IMR-90 (cell line): ENCODE data around the gene NPY4R2. TPM values are rescaled to one million over a fixed set of nuclear protein-coding genes. Genes with fewer than 3 reads are reported as not detected.
"Not testable (repeated sequence)": the region's sequence is repeated elsewhere in the genome, so short reads cannot be mapped to it uniquely, and the experiment has no call there.

Experiments used
- ATAC-seq: fragments of 200-7000 bp; cut with Tn5 transposase; 2 replicates; pipeline ENCODE4 v1.9.1; 2020; ENCODE audit warnings: low read depth, mild to moderate bottlenecking, moderate library complexity
- BruUV-seq: library from RNA; stranded (reverse); fragments of 400-500 nt; replicated peaks from 2 replicates; lab custom pipeline; 2021; lab: Mats Ljungman, UMichigan
- CTCF ChIA-PET: fragments of 300-600 bp; formaldehyde crosslinking; extraction: SDS; loops from one replicate; lab custom pipeline; 2021; ENCODE audit warnings: antibody characterized with exemption; lab: Yijun Ruan, JAX
- POLR2A ChIA-PET: fragments of 300-600 bp; sonication (Branson Sonifier 250); formaldehyde crosslinking; loops from one replicate; lab custom pipeline; 2022; ENCODE audit warnings: antibody characterized with exemption; ENCODE audit not compliant: unreplicated experiment; lab: Charles Lee
- DNase-seq: peaks from one replicate; pipeline ENCODE4 v3.0.0; 2013
- H2AFZ ChIP-seq: replicated peaks from 2 replicates; pipeline ENCODE3; 2013; ENCODE audit warnings: low read length, mild to moderate bottlenecking; ENCODE audit not compliant: poor library complexity
- H2AK5ac ChIP-seq: 2 replicates; pipeline ENCODE4 v1.6.1; 2013; ENCODE audit warnings: low read depth, low read length, inconsistent platforms
- H2AK9ac ChIP-seq: replicated peaks from 2 replicates; pipeline ENCODE3; 2013; ENCODE audit warnings: mild to moderate bottlenecking, low read depth, low read length, moderate library complexity; ENCODE audit not compliant: poor library complexity
- H2BK120ac ChIP-seq: 2 replicates; pipeline ENCODE4 v1.6.1; 2013; ENCODE audit warnings: low read depth, low read length, inconsistent platforms
- H2BK15ac ChIP-seq: 3 replicates; pipeline ENCODE4 v1.6.1; 2013; ENCODE audit warnings: low read depth, low read length, inconsistent platforms
- H2BK20ac ChIP-seq: 2 replicates; pipeline ENCODE4 v1.6.1; 2013; ENCODE audit warnings: low read depth, mild to moderate bottlenecking, inconsistent platforms, low read length, moderate library complexity
- H2BK5ac ChIP-seq: 2 replicates; pipeline ENCODE4 v1.6.1; 2013; ENCODE audit warnings: mild to moderate bottlenecking, low read depth, low read length, inconsistent platforms; ENCODE audit not compliant: poor library complexity, severe bottlenecking
- H3K14ac ChIP-seq: replicated peaks from 2 replicates; pipeline ENCODE4 v1.6.1; 2013; ENCODE audit warnings: low read depth, low read length, inconsistent platforms
- H3K18ac ChIP-seq: 2 replicates; pipeline ENCODE4 v1.6.1; 2013; ENCODE audit warnings: low read depth, low read length, control low read depth
- H3K23ac ChIP-seq: 2 replicates; pipeline ENCODE4 v1.6.1; 2013; ENCODE audit warnings: low read depth, low read length, inconsistent platforms
- H3K27ac ChIP-seq: 2 replicates; pipeline ENCODE4 v1.5.1; 2013; ENCODE audit warnings: mild to moderate bottlenecking, control low read depth, low read length; ENCODE audit not compliant: insufficient read depth
- H3K27me3 ChIP-seq: 2 replicates; pipeline ENCODE4 v1.6.1; 2013; ENCODE audit warnings: low read length; ENCODE audit not compliant: control insufficient read depth, insufficient read depth
- H3K36me3 ChIP-seq: 2 replicates; pipeline ENCODE4 v1.6.1; 2013; ENCODE audit warnings: low read length, mixed read lengths; ENCODE audit not compliant: control insufficient read depth, insufficient read depth
- H3K4ac ChIP-seq: 2 replicates; pipeline ENCODE4 v1.6.1; 2013; ENCODE audit warnings: low read depth, low read length, inconsistent platforms
- H3K4me1 ChIP-seq: 2 replicates; pipeline ENCODE4 v1.6.1; 2013; ENCODE audit warnings: low read length, mixed read lengths; ENCODE audit not compliant: control insufficient read depth, insufficient read depth
- H3K4me2 ChIP-seq: 2 replicates; pipeline ENCODE4 v1.6.1; 2013; ENCODE audit warnings: low read depth, mild to moderate bottlenecking, control low read depth, low read length, moderate library complexity
- H3K4me3 ChIP-seq: 2 replicates; pipeline ENCODE4 v1.5.1; 2013; ENCODE audit warnings: low read depth, mild to moderate bottlenecking, control low read depth, low read length, moderate library complexity; ENCODE audit not compliant: insufficient read depth
- H3K56ac ChIP-seq: 2 replicates; pipeline ENCODE4 v1.6.1; 2013; ENCODE audit warnings: low read length, inconsistent platforms; ENCODE audit not compliant: insufficient read depth; ENCODE audit errors: extremely low read depth
- H3K79me1 ChIP-seq, 2 experiments: 2 replicates each; pipeline ENCODE4 v1.6.1; 2013; ENCODE audit warnings: low read length in 2 of 2, inconsistent platforms in 1 of 2, low read depth in 1 of 2
- H3K9ac ChIP-seq: 2 replicates; pipeline ENCODE4 v1.6.1; 2013; ENCODE audit warnings: low read depth, low read length, control low read depth
- H3K9me1 ChIP-seq: 2 replicates; pipeline ENCODE4 v1.6.1; 2013; ENCODE audit warnings: low read length, inconsistent platforms; ENCODE audit not compliant: insufficient read depth
- H3K9me3 ChIP-seq: 2 replicates; pipeline ENCODE4 v1.6.1; 2013; ENCODE audit warnings: low read length; ENCODE audit not compliant: control insufficient read depth, insufficient read depth
- H4K20me1 ChIP-seq: 2 replicates; pipeline ENCODE4 v1.6.1; 2013; ENCODE audit warnings: low read length, inconsistent platforms; ENCODE audit not compliant: insufficient read depth
- H4K5ac ChIP-seq: 2 replicates; pipeline ENCODE4 v1.6.1; 2013; ENCODE audit warnings: mild to moderate bottlenecking, low read depth, low read length, control low read depth
- H4K8ac ChIP-seq, 2 experiments: 2 replicates each; pipeline ENCODE4 v1.6.1; 2013; ENCODE audit warnings: low read depth in 2 of 2, low read length in 2 of 2, control low read depth in 1 of 2, inconsistent platforms in 1 of 2
- H4K91ac ChIP-seq: 2 replicates; pipeline ENCODE4 v1.6.1; 2013; ENCODE audit warnings: low read depth, low read length, inconsistent platforms; ENCODE audit not compliant: insufficient read depth
- WGBS, 2 experiments: methylation state at CpG; one replicate each; pipeline versions ENCODE4 v1.1.5 to v1.1.7; 2013; ENCODE audit warnings: missing lambda C conversion rate in 2 of 2; ENCODE audit not compliant: insufficient read length in 1 of 2; ENCODE audit errors: extremely low coverage in 2 of 2; 5-methylcytosine and 5-hydroxymethylcytosine counted together
- dilution Hi-C: fragments of 300-500 bp; cut with HindIII; formaldehyde crosslinking; loops from one replicate; pipeline ENCODE4 v1.14.3; 2018; ENCODE audit warnings: low sequenced_read_pairs; ENCODE audit not compliant: unreplicated experiment
- in situ Hi-C: fragments of 300-500 bp; cut with MboI; formaldehyde crosslinking; loops from 3 replicates; pipeline ENCODE4 v1.14.3; 2019; ENCODE audit warnings: low sequenced_read_pairs, inconsistent platforms, mixed read lengths
- intact Hi-C: fragments of 100-400 bp; cut with micrococcal nuclease; formaldehyde crosslinking; loops from 2 replicates; pipeline ENCODE4 v1.10.0; 2022
- polyA plus RNA-seq, 3 experiments: library from polyadenylated mRNA; depleted of rRNA; stranded (reverse); fragments of >200 nt; gene quantifications; 2 replicates each; pipeline ENCODE4 v1.2.3, GENCODE V29; 2012; ENCODE audit warnings: low replicate concordance in 1 of 3
- total RNA-seq: library from RNA; depleted of rRNA; stranded (reverse); fragments of >200 nt; gene quantifications from 2 replicates; pipeline ENCODE4 v1.2.3, GENCODE V29; 2012

NPY4R2 gene
- total and polyA plus RNA-seq, 2 of the 4 experiments (the other 2 are of a cell fraction) = 0.36 to 0.38 TPM

- H2BK5ac ChIP-seq, H3K4me1 ChIP-seq, dilution Hi-C loops, ATAC-seq, H3K9me1 ChIP-seq, H3K56ac ChIP-seq, H3K23ac ChIP-seq, H3K18ac ChIP-seq, H2AFZ ChIP-seq, H4K5ac ChIP-seq, H2BK120ac ChIP-seq, H2AK9ac ChIP-seq, H3K36me3 ChIP-seq, H3K9ac ChIP-seq, H4K91ac ChIP-seq, H3K4me3 ChIP-seq, H3K4ac ChIP-seq, H2AK5ac ChIP-seq, H2BK20ac ChIP-seq, H3K27me3 ChIP-seq, DNase-seq, BruUV-seq, H4K20me1 ChIP-seq, in situ Hi-C loops, H4K8ac ChIP-seq, CTCF ChIA-PET, H3K4me2 ChIP-seq, H3K27ac ChIP-seq, H3K14ac ChIP-seq, POLR2A ChIA-PET, H3K9me3 ChIP-seq, intact Hi-C loops, H3K79me1 ChIP-seq, H2BK15ac ChIP-seq: not testable (repeated sequence)
- WGBS, 2 experiments = 22% methylated on average over 3 of the region's 6 CpGs; no CpG with 5 or more reads in 1 of the 2 experiments
These were observed 22.9 kb downstream of the NPY4R2 start for GRCh38 chr10:47941379-47941778.
